ENCODE data around the gene TRIM10.

TRIM10 gene, protein sequence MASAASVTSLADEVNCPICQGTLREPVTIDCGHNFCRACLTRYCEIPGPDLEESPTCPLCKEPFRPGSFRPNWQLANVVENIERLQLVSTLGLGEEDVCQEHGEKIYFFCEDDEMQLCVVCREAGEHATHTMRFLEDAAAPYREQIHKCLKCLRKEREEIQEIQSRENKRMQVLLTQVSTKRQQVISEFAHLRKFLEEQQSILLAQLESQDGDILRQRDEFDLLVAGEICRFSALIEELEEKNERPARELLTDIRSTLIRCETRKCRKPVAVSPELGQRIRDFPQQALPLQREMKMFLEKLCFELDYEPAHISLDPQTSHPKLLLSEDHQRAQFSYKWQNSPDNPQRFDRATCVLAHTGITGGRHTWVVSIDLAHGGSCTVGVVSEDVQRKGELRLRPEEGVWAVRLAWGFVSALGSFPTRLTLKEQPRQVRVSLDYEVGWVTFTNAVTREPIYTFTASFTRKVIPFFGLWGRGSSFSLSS

DNA sequence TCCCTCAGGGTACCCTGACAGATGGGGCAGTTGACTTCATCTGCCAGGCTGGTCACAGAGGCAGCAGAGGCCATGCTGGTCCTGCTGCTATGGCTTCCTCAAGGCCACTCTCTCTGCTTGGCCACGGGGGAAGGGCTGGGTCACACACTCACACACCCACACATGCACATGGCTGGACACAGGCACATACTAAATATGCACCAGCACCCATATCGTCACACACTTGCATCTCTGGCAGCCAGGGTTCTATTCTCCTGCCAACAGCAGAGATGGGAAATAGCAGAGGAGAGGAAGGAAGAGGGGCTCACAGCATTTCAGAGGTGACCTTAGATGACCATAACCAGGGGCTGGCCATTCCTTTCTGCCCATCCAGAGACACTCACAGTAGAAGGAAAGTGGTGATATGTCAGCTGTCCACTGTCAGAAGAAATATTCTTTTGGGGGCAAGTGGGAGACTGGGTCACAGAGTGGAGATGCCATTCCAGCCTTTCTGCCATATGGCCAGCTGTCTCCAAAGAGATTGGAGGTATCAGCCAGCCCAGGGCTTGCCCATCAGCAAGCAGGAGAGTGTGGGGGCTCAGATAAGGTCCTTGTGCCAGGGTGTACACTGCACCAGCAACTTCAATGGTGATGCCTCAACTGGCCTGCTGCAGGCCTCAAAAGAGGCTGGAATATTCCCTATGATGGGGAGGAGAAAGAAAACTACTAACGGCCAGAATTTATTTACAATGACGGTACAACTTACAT, at the start of gene TRIM10:
Gene TRIM10, minus strand, starts transcription at position 427 of the 747 bp plus-strand sequence. Its CDS starts 353 bp downstream, at position 74.
- DNase-seq, result no peak
- Mint-ChIP-seq H3K4me1 (ENCODE audit: low read depth) (peaks cover 27% of the 10 kb centered on the region), H3K27ac (no peak within 1 kb of the TSS), H3K4me3 (no peak within 1 kb of the TSS), H3K27me3 (peaks cover 41% of the 10 kb centered on the region), H3K36me3 (ENCODE audit: low read depth) (no peaks in the 10 kb centered on the region), H3K9me3 (no peaks in the 10 kb centered on the region)

DNA sequence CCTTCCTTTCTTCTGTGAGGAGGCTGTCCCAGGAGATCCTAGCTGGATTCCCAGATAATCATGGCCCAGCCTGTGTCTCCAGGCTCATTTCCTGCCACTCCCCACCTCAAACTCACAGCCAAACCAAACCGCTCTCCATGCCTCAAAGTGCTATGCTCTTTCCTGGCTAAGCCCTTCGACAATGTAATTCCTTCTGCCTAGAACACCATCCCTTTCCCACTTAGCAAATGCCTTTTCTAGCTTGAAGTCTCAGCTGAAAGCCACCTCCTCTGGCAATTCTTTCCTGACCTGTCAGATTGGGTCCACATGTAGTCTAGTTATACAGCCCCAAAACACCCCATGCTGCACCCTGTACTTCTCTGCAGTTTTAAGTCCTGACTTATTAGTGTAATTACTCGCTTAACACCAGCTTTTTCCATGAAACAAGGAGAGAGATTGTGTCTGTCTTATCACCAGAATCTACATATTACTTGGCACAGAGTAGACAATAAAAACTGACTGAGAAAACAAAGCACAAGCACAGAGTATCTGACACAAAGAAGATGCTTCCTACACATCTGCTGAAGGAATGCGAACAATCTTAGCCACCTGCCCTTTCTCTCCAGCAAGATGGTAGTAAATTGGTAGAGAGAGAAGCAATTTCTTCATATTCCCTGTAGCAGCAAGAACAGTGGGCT, 46.7 kb upstream of the TRIM10 start:
- Mint-ChIP-seq H3K9me3 (no peaks in the 10 kb centered on the region), H3K36me3 (ENCODE audit: low read depth) (peaks cover 83% of the 10 kb centered on the region), H3K27ac (no peak overlapping the region), H3K4me1 (ENCODE audit: low read depth) (peaks cover 79% of the 10 kb centered on the region), H3K27me3 (no peaks in the 10 kb centered on the region), H3K4me3 (no peak overlapping the region)
- DNase-seq, result no peak

DNA sequence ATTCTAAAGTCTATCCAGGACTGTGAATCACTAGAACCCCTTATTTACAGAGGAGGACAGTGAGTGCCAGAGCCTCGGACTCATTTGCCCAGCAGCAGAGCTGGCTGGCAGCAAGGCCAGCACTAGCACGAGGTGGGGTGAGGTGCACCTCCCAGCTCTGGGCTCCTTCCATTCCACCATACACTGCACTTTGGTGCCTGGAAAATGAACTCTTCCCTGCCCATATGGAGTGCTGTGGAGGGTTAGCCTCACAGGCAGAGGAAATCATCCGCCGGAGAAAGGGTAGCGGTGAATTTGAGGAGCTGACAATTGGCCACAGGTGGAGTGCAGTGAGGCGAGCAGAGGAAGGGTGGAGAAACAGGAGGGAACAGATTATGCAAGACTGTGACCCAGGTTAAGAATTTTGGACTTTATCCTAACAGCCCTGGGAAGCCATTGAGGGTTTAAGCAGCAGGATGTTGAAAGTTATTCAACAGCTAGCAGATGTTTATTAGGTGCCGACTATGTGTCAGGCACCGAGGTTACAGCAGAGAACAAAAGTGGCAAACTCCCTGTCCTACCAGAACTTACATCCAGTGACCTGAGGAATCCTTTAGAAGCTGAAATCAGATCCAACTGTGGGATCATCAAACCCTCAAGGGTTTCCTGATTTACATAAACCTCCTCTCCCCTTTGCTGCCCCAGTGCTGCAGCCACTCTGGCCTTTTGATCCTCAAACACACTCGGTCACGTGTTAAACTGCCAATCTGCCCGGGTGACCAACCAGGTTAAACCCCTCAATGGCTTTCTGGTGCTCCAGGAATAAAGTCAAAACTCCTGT, 46.0 kb upstream of the TRIM10 start:
- no peaks in the 10 kb centered on the region for H3K27me3 Mint-ChIP-seq
- no peaks in the 10 kb centered on the region for H3K9me3 Mint-ChIP-seq
- no peak overlapping the region for H3K27ac Mint-ChIP-seq
- no peak for DNase-seq
- no peak overlapping the region for H3K4me3 Mint-ChIP-seq
- H3K36me3 Mint-ChIP-seq (ENCODE audit: low read depth), result peaks cover 85% of the 10 kb centered on the region
- H3K4me1 Mint-ChIP-seq (ENCODE audit: low read depth), result peaks cover 82% of the 10 kb centered on the region

DNA sequence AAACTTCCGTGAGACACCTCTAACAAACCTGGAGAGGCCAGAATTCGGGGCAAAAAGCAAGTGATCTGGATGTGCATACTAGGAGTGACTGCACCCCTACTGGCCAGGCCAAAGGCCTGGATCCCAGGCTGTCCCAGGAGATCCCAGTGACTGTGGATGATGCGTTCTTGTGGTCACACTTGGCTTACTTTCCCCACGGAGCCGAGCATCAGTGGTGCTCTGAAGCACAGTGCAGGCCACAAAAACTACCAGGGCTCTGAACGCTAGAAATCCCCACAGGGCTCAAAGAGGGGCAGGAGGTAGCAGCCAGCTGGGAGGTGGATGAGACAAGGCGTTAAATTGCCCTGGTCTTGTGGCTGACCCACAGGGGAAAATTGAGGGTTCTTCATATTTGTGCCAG, 45.1 kb upstream of the TRIM10 start:
- no peak overlapping the region for H3K4me3 Mint-ChIP-seq
- peaks cover 79% of the 10 kb centered on the region for H3K4me1 Mint-ChIP-seq (ENCODE audit: low read depth)
- no peaks in the 10 kb centered on the region for H3K27me3 Mint-ChIP-seq
- H3K9me3 Mint-ChIP-seq, result no peaks in the 10 kb centered on the region
- peaks cover 83% of the 10 kb centered on the region for H3K36me3 Mint-ChIP-seq (ENCODE audit: low read depth)
- no peak overlapping the region for H3K27ac Mint-ChIP-seq
- no peak for DNase-seq

DNA sequence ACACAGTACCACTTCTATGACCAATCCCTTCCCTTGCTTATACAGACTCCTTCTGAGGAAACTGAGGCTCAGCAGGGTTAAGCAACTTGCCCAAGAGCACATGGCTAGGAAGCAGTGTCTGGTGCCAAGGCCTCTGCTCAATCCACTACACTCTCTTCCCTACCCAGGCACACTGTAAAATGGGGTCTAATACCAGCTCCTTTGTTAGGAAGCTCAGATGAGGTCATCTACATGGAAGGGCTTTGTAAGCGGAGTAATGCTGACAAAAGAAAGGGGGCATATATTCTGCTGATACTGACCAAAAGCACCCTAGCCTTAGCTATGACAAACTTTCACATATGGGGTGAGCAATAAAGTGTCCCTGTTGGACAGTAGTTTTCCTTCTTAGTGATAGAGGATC, 43.1 kb upstream of the TRIM10 start:
- Mint-ChIP-seq H3K27me3 (no peaks in the 10 kb centered on the region), H3K27ac (no peak overlapping the region), H3K9me3 (no peaks in the 10 kb centered on the region), H3K4me1 (ENCODE audit: low read depth) (peaks cover 69% of the 10 kb centered on the region), H3K36me3 (ENCODE audit: low read depth) (peaks cover 85% of the 10 kb centered on the region), H3K4me3 (no peak overlapping the region)
- DNase-seq, result no peak

DNA sequence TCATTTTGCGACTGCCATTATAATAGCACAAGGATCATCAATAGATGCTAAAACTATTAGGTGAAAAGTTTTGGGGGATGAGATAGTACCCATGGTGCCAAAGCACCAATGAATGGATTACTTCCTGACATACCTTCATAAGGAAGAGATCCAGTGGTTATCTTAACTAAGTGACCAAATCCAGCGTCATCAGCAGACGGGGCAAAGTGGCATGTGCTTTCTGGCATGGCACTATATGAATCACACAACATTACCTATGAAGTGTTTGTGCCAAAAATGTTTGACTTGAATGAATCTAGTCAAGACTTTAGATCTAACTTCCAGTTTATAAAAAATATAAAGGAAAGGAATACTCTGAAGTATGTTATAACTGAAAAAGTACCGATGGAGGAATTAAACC, 41.4 kb upstream of the TRIM10 start:
- Mint-ChIP-seq H3K9me3 (no peaks in the 10 kb centered on the region), H3K4me3 (no peak overlapping the region), H3K4me1 (ENCODE audit: low read depth) (peaks cover 53% of the 10 kb centered on the region), H3K36me3 (ENCODE audit: low read depth) (peaks cover 83% of the 10 kb centered on the region), H3K27me3 (no peaks in the 10 kb centered on the region), H3K27ac (no peak overlapping the region)
- no peak for DNase-seq

DNA sequence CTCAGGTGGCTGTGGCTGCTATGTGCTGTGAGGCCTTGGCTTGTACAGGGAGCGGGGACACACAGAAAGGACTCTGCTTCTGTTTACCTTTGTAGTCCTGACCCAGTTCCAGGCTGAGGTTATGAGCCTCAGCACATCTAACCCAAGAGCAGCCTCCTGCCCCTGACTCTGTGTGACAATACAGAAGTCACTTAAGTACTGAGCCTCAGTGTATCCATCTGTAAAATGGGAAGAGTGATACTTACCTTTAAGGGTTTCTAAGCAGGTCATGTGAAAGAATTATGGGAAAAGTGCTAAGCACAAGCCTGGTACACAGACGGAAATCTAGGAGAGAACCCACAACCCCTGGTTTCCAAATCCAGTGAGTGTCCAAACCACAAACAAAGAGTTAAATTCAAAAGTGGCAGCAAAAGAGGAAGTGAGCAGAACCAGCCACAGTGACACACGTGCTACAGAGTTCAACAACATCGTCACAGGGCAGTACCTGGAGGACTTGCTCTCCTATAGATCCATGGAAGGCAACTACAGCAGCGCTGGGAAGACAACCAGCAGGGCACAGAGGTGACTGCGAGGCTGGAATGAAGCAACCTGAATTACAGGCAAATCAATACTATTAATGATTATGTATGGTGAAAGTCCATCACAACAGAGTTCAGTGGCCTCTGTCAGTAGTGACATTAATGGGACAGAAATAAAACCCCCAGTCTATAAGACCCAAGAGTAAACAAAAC, 39.7 kb upstream of the TRIM10 start:
- Mint-ChIP-seq H3K27ac (peak overlapping the region; percentile 40), H3K36me3 (ENCODE audit: low read depth) (peaks cover 87% of the 10 kb centered on the region), H3K4me1 (ENCODE audit: low read depth) (peaks cover 38% of the 10 kb centered on the region), H3K9me3 (no peaks in the 10 kb centered on the region), H3K27me3 (no peaks in the 10 kb centered on the region), H3K4me3 (no peak overlapping the region)
- no peak for DNase-seq

DNA sequence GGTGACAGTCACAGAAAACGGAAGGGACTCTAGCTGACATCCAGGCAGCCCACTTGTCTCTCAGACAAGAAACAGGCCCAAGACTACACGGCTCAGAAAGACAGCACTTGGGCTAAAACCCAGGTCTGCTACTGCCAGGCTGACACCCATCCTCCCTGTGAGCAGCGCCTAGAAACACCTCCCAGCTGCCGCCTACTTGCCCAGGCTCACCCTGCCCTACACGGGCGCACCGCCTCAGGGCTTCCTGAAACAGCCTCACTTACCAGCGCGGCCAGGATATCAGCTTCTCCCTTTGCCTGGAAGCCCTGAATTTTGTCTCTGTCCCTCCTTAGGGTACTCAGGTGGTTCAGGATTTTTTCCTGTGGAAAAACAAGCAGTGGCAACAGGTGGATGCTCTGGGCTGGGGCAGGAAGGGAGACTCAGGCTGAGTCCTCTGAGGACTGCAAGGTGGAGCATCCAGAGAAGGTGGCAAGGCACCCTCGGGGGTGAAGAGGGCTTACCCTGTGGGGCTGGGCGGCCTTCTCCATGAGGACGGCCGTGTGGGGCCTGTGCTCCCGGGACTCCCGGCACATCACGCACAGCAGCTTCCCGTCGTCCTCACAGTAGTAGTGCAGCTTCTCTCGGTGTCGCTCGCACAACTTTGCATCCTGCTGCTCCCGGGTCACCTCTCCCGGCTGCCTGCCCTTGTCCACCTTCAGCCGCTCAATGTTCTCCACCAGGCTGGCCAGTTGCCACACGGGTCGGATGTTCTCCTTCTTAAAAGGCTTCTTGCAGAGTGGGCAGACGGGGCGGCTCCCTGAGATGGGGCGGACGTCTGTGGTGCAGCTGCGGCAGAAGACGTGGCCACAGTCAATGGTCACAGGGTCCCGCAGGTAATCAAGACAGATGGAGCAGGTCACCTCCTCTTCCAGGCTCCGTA, 37.4 kb upstream of the TRIM10 start:
- H3K27me3 Mint-ChIP-seq, result no peaks in the 10 kb centered on the region
- H3K27ac Mint-ChIP-seq, result peak overlapping the region; percentile 29
- DNase-seq, result no peak
- peaks cover 22% of the 10 kb centered on the region for H3K4me1 Mint-ChIP-seq (ENCODE audit: low read depth)
- H3K4me3 Mint-ChIP-seq, result no peak overlapping the region
- no peaks in the 10 kb centered on the region for H3K9me3 Mint-ChIP-seq
- H3K36me3 Mint-ChIP-seq (ENCODE audit: low read depth), result peaks cover 87% of the 10 kb centered on the region

DNA sequence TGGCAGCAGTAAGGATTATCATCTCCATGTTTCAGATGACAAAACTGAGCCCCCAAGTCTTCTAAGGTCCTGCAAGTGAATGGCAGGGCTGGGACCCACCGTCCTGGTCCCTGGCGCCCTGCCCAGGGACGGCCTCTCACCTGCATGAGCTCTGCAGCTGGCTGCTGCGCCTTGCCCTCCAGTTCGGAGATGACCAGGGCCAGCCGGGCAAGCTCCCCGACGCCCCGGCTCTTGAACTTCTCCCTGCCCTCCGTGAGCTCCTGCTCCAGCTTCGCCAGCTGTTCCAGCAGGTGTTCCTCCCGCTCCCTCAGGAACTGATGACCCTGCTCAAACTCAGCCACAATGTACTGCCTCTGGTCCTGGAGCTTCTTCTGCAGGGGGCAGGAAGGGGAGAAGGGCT, 35.4 kb upstream of the TRIM10 start:
- Mint-ChIP-seq H3K27ac (no peak overlapping the region), H3K9me3 (no peaks in the 10 kb centered on the region), H3K4me1 (ENCODE audit: low read depth) (peaks cover 9% of the 10 kb centered on the region), H3K4me3 (no peak overlapping the region), H3K27me3 (no peaks in the 10 kb centered on the region), H3K36me3 (ENCODE audit: low read depth) (peaks cover 89% of the 10 kb centered on the region)
- no peak for DNase-seq

DNA sequence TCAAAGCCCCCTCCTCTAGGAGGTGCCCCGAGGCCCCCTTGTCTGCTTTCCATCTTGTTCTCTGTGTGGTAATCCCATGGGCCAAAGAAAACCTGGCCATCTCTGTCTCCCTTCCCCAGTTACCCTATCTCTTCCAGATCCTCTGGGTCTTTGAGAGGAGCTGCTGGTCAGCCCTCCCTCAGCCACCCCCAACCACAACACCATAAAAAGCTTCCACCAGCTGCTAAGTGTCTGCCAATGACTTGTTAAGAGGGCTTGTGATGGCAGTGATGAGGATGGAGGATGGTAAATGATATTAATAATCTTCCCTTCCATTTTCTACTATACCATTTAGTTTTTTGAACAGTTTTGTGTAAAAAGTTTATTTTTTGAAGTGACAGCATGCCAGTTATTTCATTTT, 34.9 kb upstream of the TRIM10 start:
- Mint-ChIP-seq H3K4me1 (ENCODE audit: low read depth) (peaks cover 6% of the 10 kb centered on the region), H3K27ac (peak overlapping the region; percentile 78), H3K36me3 (ENCODE audit: low read depth) (peaks cover 89% of the 10 kb centered on the region), H3K9me3 (no peaks in the 10 kb centered on the region), H3K4me3 (no peak overlapping the region), H3K27me3 (no peaks in the 10 kb centered on the region)
- no peak for DNase-seq

DNA sequence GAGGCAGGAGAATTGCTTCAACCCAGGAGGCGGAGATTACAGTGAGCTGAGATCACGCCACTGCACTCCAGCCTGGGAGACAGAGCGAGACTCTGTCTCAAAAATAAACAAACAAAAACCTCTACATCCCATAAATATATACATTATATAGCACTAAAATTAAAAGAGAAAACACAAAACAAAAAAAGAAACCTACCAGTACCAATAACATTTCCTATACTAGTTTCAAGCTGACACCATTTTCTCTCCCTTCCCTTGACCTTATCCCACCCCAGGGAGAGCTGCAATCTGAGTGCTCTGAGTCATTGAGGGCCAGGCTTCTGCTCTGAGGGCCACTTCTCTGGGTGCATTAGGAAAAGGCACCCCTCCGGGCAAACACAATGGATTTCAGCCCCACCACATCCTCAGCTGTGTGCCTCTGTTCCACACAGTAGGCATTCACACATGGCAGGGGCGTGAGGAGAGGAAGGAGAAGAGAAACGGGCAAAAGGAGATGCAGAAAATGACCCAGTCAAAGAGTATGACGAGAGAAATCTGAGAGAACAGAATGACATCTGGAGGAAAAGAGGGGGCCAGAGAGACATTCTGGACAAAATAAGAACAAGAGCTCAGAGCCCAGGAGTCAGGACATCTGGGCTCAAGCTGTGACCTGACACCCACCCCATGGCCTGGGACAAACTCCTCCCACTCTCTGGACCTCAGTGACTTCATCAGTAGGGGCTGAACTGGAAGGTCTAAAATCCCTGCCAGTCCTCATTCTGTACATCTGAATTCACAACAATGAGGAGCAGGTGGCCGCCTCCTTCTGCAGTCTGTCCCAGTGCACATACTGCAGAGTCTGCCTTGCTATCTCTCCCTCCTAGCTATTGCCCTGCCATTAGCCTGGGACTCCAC, 34.0 kb upstream of the TRIM10 start:
- no peaks in the 10 kb centered on the region for H3K4me1 Mint-ChIP-seq (ENCODE audit: low read depth)
- H3K27ac Mint-ChIP-seq, result peak overlapping the region; percentile 78
- no peak overlapping the region for H3K4me3 Mint-ChIP-seq
- no peaks in the 10 kb centered on the region for H3K9me3 Mint-ChIP-seq
- DNase-seq, result no peak
- no peaks in the 10 kb centered on the region for H3K27me3 Mint-ChIP-seq
- peaks cover 89% of the 10 kb centered on the region for H3K36me3 Mint-ChIP-seq (ENCODE audit: low read depth)

DNA sequence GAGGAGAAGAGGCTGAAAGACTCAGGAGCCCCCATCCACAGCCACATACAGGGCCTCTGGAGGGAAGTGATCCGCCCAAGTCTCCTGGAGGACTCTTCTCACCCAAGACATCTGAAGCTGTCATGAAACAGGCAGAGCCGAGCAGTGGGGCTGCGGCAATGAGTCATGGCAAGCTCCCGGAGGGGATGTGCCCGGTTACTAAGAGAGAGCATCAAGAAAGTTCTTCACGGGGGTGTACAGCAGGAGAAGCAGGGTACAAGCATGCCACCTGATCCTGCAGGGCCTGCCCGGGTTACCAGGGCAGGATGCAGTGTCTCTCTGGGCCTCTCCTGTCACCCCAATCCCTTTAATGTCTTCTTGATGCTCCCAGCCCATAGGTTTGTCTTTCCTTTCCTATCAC, 31.1 kb upstream of the TRIM10 start:
- Mint-ChIP-seq H3K36me3 (ENCODE audit: low read depth) (peaks cover 87% of the 10 kb centered on the region), H3K4me1 (ENCODE audit: low read depth) (no peaks in the 10 kb centered on the region), H3K9me3 (no peaks in the 10 kb centered on the region), H3K4me3 (no peak overlapping the region), H3K27me3 (no peaks in the 10 kb centered on the region), H3K27ac (peak overlapping the region; percentile 33)
- no peak for DNase-seq

All from activated T-cell treated with anti-CD3 and anti-CD28 coated beads, Interleukin-2, amount 50 U/mL, for 24 hours (primary cell).